ENCODE measurements around the gene HHIPL1.

- TF ChIP-seq CTCF (IDR thresholded peaks at IDR 0.05; ENCODE audit: insufficient read depth, low read length, poor library complexity, severe bottlenecking) (no peak), EZH2phosphoT487 (conservative IDR thresholded peaks at IDR 0.05; ENCODE audit: low read length) (no peak)
Measured at GRCh38 chr14:99612071-99612737, 32.7 kb upstream of the HHIPL1 start.
